Posterior vena cava (tissue), 2 donors: ENCODE data around the gene OR2M5. TPM values are rescaled to one million over a fixed set of nuclear protein-coding genes. Genes with fewer than 3 reads are reported as not detected.
A peak's percentile ranks its signal among the peaks of the same experiment; 100 is the strongest.

Source experiments
- DNase-seq: peaks from one replicate; pipeline ENCODE4 v3.0.0-alpha.2; 2020; ENCODE audit warnings: low spot score
- intact Hi-C, 2 donors: fragments of 100-400 bp; cut with DNase I; formaldehyde crosslinking; loops; one replicate each; pipeline versions ENCODE4 v1.14.1 to v1.14.2; 2022 to 2023
- long read RNA-seq, 2 donors: library from polyadenylated mRNA; unstranded; transcript quantifications; one replicate each; pipeline ENCODE4 v2.0.0, GENCODE V29; 2020 to 2021
- total RNA-seq, 2 donors: library from RNA; stranded (reverse); fragmentation: NEBNext Ultra II Directional; extraction: Animal tissue kit (Norgen Biotek cat#: 25700); gene quantifications; one replicate each; pipeline ENCODE4 v1.2.1, GENCODE V29; 2021
- donor health status: DM: yes; HTN: yes; CAD: no.
- donor health status: DM: yes; HTN: yes; CAD: no.

Gene OR2M5, protein sequence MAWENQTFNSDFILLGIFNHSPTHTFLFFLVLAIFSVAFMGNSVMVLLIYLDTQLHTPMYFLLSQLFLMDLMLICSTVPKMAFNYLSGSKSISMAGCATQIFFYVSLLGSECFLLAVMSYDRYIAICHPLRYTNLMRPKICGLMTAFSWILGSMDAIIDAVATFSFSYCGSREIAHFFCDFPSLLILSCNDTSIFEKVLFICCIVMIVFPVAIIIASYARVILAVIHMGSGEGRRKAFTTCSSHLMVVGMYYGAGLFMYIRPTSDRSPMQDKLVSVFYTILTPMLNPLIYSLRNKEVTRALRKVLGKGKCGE
- total RNA-seq = not detected
- long read RNA-seq, donor 1 = 0 reads
- long read RNA-seq, donor 2 = 0 reads

DNA sequence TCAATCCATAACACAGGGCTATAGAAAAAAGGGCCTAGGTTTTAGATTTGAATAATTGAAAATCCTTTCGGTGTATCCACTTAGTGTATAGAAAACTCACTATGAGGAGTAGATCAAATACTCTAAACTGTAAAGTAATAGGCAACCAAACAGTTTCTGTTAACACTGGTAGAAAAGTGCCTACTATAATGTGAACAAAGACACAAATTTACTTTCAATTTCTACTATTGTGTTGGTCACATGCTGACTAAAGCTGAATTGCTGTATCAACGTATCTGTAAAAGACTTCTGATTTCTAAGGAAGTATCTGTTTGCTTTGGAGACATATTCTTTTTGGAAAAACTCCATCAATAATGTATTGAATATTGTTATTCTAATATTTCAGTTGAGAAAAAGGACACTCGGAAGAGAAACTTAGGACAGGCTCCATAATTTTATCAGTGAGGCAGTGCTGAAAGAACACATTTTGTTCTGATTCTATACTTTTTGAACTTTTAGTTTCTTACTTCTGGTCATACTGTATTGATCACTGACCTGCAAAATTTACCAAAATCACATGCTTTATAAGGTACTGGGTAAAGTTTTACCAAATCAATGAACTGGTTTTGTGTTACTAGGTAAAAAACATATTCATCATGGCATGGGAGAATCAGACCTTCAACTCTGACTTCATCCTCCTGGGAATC is at the start of gene OR2M5:
TSS of gene OR2M5 (plus strand) at position 636 of the 686 bp plus-strand sequence. CDS start at position 636, 0 bp downstream.
- intact Hi-C loops = no loop called here
- DNase-seq = no peak

DNA sequence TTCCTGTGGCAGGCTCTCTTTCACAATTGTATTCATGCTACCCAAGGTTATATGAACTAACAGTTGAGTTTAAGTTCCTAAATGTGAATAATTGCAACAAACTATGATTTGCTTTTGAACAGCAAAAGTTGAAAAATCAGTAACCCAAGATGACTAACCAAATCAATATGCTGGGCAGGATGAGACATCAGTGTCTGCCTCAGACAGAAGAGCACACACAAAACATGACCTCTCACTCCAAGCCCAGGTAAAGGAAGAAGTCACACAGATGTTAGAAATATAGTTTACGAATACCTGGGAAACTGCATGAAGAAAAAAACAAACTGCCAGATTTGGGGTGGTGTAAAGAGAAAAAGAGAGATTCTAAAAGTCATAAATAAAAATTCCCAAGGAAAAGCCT is 46.4 kb upstream of the OR2M5 start:
- DNase-seq = no peak
- intact Hi-C loops = no loop called here

DNA sequence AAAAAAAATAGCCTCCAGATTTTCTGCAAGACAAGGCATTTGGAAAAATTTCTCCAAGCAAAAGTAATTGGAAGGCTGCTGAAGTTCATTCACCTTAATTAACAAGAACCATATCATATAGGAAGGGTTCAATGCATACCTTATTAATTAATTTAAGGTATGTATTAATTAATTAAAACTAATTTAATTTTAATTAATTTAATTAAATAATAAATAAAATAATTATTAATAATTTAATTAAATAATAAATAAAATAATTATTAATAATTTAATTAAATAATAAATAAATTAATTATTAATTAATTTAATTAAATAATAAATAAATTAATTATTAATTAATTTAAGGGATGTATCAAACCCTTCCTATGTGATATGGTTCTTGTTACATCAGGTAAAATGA is 42.1 kb upstream of the OR2M5 start:
- intact Hi-C loops = no loop called here
- DNase-seq = no peak

DNA sequence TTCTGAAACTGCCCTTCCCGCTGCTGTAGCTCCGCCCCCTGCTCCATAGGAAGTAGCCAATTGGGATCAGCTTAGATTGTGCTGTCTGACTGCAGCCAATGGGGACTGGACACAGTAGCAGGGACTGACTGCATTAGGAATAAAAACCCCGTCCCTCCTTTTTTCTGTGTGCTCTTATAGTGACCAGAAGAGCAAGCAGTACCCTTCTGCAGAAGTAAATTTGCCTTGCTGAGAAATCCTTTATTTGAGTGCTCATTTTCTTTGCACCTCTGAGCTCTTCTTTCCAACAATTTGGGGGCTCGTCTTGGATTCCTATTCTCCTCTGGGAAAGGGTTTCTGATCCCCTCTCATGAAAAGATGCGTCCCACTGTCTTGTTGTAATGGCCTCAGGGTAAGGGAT is 33.8 kb upstream of the OR2M5 start:
- no peak for DNase-seq
- intact Hi-C loops = no loop called here

DNA sequence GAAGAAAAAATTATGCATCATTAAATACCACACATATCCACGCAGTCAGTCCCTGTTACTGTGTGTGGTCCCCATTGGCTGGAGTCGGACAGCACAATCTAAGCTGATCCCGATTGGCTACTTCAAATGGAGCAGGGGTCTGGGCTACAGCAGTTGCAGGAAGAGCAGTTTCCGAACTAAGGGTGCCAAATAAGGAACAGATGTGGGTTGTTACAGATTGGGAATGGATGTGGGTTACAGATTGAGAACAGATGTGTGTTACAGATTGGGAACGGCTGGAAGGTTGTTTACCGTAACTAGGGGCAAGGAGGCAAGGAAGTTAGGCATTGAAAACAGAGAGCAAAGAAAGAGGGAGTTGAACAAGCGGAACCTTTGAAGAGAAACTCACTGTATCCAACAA is 30.1 kb upstream of the OR2M5 start:
- intact Hi-C loops = no loop called here
- no peak for DNase-seq

DNA sequence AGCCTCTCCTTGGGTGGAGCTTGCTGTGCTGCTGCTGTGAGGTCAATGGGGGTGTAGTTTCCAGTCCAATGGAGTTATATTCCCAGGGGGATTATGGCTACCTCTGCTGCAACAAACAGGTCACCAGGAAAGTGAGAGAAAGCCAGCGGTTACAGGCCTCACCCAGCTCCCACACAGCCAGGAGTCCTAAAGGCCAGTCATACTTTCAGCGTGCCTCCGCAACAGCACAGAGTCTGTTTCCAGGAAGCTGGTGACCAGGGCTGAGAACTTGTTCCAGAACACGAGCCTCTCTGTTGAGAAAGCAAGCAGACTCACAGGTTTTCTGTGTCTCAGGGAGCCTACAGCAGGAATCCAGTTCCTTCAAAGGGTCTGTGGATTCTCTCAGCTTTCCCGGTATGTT is 17.3 kb upstream of the OR2M5 start:
- intact Hi-C loops = no loop called here

DNA sequence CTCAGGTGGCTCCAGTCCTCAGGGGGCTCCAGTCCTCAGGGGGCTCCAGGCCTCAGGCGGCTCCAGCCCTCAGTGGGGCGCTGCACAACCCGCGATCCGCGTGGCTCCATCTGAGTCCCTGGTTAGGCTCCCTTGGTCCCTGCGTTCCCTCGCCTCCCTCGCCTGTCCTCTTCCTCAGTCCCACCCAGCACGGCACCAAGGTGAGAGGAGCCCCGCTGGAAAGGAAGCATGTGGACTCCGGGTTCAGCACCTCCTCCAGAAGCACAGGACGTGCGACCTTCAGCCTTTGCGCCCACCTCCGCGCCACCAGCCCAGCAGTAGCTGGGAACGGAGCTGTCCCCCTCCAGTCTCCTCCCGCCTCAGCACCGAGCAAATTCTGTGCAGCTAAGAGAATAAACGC is 8.1 kb upstream of the OR2M5 start:
- DNase-seq = peak; percentile 66
- intact Hi-C loops = no loop called here

More for the DNA sequence above, 17.3 kb upstream of the OR2M5 start:
- no peak for DNase-seq

DNA sequence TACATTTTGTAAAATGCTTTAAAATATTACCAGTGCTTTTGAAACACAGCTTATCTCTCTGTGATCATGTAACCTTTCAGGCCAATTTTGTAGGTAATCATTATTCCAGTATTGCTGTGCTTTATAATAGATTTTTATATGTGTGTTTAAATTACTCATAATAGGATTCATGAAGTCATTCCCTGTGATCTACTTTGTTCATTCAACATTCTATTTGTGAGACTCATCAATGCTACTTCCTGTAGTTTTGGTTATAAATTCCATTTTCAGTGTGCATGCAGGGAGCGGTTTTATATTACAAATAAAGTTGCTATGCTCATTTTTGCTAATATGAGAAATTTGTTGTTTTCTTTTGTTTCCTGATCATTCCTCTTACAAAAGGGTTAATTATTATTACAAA is 4.1 kb upstream of the OR2M5 start:
- intact Hi-C loops = no loop called here
- DNase-seq = no peak

DNA sequence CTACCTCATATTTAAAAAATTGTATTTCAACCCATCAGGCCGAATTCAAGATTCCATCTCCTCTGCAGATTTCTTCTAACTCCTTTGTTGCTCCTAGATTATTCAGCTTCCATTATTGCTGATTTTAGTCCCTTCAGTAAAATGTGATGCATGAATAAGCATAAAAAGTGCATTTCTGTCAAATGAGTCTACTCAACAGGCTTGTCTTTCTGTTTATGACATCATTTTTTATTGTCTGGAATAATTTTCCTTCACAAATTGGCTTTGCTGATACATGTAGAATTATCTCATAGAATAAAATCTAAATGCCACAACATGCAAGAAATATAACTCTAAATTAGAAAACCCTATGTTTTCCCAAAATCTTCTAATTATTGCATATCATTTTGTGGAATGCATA is 1.6 kb upstream of the OR2M5 start:
- intact Hi-C loops = no loop called here
- DNase-seq = no peak

DNA sequence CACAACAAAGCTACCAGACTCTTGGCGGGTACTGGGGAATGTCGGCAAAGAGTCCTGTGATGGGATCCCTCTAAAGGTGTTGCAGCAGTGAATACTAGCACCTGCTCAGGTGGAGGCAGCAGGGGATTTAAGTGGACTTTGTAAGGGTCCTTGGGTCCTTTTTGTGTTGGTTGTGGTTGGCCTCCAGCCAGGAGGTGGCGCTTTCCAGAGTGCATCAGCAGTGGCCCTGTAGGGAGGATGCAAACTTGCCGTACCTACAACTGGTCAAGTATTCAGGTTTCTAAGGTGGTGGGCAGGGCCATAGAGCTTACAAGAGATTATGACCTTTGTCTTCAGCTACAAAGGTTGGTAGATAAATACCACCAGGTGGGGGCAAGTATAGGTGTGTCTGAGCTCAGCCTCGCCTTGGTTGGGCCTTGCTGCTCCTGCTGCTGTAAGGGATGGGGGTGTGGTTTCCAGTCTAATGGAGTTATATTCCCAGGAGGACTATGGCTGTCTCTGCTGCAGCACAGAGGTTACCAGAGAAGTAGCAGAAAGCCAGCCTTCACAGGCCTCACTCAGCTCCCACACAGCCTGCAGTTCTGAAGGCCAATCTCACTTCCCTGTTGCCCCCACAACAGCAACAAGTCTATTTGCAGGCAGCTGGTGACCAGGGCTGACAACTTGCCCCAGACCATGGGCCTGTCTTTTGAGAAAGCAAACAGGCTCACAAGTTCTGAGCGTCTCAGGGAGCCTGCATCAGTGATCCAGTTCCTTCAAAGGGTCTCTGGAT is 7.3 kb downstream of the OR2M5 start:
- DNase-seq = no peak
- intact Hi-C loops = no loop called here

DNA sequence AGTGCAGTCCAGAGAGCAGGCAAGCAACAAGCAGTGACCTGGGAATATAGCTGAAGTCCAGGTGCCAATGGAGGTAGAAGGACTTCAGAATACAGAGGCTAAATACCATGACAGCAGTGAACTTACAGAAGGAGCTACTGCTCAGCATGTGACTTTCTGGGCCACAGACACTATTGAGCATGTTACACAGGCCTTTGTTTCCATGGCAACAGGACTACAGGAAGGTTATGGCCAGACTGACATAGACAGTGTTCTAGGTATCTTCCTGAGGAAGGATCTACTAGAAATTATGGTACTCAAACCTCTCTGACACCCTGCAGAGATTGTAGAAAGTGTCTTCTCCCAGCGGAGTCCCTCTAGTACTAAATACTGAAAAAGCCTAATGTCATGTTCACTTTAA is 11.0 kb downstream of the OR2M5 start:
- no peak for DNase-seq
- intact Hi-C loops = no loop called here

DNA sequence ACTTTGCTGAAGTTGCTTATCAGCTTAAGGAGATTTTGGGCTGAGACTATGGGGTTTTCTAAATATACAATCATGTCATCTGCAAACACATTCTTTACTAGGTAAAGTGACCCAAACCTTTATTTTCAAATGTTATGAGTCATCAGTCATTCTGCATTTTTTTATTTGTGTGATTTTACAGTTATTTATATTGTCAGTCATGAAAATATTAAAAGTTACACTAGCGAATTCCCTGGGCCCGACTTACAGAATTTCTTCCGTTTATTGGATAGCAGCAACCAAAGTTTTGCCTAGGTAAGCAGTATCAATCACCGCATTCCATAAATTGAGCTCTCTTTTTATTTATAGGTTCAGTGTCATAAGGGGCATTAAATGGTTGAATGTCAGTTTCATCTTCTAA is 13.8 kb downstream of the OR2M5 start:
- intact Hi-C loops = no loop called here

DNA sequence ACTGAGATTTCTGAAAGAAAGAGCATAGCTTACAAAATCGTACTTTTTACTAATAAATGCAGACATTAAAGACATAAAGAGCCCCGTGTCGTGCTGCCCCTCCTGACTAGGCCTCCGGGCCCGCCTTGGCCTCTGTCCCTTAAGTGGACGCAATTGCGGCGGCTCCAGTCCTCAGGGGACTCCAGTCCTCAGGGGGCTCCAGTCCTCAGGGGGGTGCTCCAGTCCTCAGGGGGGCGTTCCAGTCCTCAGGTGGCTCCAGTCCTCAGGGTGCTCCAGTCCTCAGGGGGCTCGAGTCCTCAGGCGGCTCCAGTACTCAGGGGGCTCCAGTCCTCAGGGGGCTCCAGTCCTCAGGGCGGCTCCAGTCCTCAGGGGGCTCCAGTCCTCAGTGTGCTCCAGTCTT is 19.1 kb downstream of the OR2M5 start:
- DNase-seq = no peak
- intact Hi-C loops = no loop called here

More for the DNA sequence above, 13.8 kb downstream of the OR2M5 start:
- no peak for DNase-seq

DNA sequence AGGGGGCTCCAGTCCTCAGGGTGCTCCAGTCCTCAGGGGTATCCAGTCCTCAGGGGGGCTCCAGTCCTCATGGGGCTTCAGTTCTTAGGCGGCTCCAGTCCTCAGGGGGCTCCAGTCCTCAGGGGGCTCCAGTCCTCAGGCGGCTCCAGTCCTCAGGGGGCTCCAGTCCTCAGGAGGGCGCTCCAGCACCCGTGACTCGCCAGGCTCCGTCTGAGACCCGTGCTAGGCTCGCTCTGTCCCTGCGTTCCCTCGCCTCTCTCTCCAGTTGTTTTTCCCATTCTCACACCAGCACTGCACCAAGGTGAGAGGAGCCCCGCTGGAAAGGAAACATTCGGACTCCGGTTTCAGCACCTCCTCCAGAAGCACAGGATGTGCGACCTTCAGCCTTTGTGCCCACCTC is 20.2 kb downstream of the OR2M5 start:
- no peak for DNase-seq
- intact Hi-C loops = no loop called here

DNA sequence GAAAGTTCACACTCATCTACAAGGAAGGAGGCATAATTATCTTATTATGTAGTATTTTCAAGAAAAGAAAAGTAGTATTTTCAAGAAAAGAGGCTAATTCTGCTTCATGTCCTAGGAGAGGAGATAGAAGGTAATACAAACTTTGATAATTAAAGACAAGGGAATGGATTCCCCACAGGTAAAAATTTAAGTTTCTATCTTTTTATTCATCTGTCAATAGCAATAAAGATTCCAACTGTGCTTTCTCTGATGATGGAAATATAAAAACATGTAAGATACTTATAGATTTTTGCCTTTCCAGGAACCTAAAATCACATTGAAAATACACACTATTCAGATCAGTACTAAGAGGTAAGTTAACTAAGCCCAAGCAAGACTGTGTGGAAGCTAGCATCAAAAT is 29.6 kb downstream of the OR2M5 start, which contains the start of gene OR2M2:
TSS of gene OR2M2 (plus strand) at position 301 of the 400 bp plus-strand sequence. CDS start 5,165 bp downstream, outside the sequence.
- intact Hi-C loops = no loop called here

DNA sequence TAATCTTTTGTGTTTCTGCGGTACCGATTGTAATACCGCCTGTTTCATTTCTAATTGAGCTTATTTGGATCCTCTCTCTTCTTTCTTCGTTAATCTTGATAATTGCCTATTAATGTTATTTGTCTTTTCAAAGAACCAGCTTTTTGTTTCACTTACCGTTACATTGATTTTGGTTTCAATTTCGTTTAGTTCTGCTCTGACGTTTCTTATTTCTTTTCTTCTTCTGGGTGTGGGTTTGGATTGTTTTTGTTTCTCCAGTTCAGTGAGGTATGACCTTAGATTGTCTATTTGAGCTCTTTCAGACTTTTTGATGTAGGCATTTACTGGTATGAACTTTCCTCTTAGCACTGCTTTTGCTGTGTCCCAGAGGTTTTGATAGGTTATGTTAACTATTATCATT is 39.0 kb downstream of the OR2M5 start:
- intact Hi-C loops = no loop called here
- DNase-seq = no peak

More for the DNA sequence above, 29.6 kb downstream of the OR2M5 start, which contains the start of gene OR2M2:
- no peak for DNase-seq

DNA sequence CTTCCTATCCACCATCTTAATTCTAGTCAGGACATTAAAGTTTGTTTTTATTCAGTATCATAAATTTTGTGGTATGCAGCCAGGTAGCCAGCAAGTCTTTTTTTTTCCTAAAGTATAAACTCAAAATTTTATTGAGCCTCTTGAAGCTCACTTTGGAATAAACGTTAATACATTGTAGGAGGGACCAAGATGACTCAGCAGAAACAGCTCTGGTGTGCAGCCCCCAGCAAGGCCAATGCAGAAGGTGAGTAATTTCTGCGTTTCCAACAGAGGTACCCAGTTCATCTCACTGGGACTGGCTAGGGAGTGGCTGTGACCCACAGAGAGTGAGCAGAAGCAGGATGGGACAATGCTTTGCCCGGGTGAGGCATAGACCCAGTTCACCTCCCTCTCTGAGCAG is 42.4 kb downstream of the OR2M5 start:
- intact Hi-C loops = no loop called here

DNA sequence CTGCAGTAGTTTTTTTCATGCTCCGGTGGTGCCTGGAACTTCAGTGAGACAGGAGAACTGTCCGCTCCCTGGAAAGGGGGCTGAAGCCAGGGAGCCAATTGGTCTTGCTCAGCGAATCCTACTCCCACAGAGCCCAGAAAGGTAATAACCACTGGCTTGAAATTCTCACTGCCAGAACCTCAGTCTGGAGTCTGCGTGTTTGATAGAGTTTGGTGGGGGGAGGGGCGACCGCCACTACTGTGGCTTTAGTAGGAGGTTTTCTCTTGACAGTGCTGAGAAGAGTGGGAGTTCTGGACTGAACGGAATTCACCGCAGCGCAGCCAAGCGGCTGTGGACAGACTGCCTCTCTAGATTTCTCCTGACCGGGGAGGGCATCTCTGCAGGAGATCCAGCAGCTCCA is 44.1 kb downstream of the OR2M5 start:
- intact Hi-C loops = no loop called here
- DNase-seq = no peak

More for the DNA sequence above, 42.4 kb downstream of the OR2M5 start:
- no peak for DNase-seq

DNA sequence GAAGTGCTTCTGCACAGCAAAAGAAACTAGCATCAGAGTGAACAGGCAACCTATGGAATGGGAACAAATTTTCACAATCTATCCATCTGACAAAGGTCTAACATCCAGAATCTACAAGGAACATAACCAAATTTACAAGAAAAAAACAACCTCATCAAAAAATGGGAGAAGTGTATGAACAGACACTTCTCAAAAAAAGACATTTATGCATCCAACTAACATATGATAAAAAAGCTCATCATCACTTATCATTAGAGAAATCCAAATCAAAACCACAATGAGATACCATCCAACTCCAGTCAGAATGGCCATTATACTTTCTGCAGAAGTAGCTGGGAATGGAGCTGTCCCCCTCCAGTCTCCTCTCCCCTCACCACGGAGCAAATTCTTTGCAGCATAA is 49.2 kb downstream of the OR2M5 start:
- intact Hi-C loops = no loop called here
- DNase-seq = no peak
